Superior temporal gyrus (tissue), 1 donor: Measurements from ENCODE around the gene KRT20.
"Not testable (repeated sequence)": the region's sequence is repeated elsewhere in the genome, so short reads cannot be mapped to it uniquely, and the experiment has no call there.

ENCODE experiments used
- DNase-seq: peaks from one replicate; pipeline ENCODE4 v3.0.0-alpha.2; 2016; ENCODE audit errors: extremely low spot score

KRT20 gene

DNA sequence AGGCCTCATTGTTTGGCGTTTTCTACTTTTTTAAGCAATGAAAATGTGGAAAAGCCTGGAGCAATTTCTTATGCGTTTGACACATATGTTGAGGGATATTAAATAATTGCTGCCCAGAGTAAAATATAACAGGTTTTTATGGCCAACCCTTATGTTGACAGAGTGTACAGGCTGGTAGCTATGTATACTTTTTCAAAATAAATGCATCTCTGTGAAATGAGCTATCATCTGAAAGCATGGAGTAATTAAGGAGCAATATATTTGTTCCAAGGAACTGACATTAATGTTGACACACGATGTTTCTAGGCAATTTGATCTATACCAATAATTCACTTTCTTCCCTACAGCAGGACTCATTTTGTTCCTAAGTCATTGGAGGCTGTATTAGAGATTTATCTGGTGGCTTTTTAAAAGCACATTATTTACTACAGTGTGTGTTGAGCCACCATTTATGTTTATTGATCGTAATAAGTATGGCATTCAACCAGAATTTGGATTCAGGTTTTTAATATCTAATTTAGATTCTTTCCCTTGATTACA lies 11.9 kb upstream of the KRT20 start:
- DNase-seq = no peak

DNA sequence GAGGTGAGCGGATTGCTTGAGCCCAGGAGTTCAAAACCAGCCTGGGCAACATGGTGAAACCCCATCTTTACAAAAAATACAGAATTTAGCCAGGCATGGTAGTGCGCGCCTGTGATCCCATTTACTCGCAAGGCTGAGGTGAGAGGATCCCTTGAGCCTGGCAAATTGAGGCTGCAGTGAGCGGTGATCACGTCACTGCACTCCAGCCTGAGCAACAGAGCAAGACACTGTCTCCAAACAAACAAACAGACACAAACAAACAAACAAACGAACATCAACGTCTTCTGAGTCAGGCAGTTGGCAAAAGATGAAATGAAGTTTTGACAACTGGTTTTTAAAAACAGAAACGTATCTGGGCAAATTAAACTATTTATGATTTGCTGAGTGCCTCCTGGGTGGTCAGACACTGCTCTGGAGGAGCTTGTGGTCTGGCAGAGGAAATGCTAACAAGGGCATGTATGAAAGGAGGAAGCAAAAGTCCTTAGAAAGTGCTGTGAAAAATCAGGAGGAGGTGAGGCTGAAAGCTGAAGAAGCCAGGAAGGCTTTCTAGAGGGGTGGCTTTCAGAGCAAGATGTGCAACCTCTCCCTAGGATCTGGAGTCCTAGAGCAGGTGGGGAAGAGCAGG lies 10.2 kb upstream of the KRT20 start:
- no peak for DNase-seq

DNA sequence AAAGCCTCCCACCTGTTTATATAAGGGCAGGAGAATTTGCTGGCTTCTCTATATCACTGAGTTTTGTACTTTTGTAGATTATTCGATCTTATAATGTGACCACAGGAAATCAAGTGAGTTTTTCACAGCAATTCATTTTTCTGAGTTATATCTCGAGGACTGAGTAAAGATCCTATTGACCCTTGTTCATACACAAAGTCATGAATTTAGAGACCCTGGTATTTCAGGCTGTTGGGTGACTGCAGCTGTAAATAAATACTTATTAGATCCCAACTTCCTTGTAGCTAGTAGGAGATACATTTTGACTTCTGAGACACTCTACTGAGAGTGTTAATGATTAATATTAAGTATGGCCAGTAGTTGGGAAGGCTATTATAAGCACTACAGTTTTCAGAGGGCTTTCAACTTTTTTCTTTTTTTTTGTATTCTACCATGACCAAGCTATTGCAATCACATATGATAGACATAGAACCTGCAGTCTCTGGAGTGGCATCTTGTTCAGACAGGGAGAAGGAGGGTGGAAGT lies 3.2 kb upstream of the KRT20 start:
- no peak for DNase-seq

DNA sequence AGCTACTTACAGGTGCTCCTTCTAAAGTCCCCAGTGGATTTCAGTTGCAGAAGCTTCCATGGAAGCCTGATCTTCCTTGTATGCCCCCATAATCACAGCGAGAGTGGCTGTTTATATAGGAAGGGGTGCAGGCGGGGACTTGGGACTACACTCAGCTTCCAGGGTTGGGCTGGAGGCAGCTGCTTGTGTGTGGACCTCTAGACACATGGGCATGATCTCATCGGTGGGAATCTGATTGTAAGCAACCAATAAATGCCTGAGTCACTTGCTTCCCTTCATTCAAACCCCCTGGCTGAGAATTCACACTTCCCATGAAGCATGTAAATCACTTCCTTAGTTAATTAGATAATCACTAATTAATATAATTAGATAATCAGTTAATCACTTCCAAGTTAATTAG lies 1.0 kb upstream of the KRT20 start:
- no peak for DNase-seq

DNA sequence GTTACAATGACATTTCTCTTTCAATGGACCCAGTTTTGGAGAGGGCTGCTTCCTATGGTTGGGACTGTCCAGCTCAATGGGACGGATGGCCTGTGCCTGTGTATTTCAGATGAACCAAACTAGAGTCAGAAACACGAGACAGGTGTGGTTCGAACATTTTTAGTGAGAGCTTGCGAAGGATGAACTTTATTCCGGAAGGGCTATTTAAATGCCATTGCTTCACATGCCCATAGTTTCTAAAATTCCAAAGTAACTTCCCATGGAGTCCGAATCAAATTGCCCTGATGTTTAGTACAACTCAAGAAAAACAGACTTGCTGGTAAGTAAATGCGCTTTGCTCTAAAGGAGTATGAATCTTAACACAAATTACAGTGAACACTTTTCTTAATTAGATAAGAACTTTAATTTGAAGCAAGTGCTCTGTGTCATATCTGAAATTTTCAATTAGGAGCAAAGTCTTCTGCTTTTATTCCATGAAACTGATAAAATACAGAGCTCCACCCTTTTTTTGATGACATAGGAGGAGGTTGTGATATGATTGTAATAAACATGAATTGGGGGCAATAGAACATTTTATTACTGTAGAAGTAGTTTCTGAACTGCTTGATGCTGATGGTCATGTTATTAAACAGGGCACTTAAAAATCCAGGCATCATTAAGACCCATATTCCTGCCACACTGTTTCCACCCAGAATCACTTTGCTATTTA lies 1.3 kb downstream of the KRT20 start:
- DNase-seq = no peak

DNA sequence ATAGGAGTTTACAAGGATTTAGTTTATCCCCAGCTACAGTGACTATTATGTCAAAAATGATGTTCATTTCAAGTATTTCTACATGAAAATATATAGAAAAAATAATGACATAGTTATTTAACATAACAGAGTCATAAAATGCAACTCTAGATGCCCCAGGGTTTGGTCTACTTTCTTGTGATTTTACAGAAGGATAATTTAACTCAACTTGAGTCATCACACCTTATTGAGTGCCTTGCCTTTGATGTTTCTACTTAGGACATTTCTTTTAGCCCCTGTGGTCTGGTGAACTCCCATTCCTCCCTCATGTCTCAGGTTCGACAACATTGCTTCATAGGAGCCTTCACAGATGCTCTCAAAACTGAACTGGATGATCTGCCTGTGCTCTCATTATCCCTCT lies 2.0 kb downstream of the KRT20 start:
- no peak for DNase-seq

DNA sequence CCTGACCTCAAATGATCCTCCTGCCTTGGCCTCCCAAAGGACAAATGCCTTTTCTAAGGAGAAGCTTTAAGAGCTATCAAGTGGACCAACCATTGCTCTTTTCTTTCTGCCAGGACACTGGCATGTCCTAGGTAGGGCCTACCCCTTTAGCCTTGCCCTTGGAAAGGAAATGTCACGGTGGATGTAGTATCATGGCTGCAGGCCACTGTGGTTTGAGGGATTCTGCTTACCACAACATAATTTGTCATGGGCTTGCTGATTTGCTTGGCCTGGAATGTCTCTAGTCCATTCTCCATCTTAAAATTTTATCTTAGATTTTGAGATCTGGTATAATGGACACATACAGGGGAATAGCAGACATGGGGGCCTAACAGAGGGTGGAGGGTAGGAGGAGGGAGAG lies 6.0 kb downstream of the KRT20 start:
- no peak for DNase-seq

DNA sequence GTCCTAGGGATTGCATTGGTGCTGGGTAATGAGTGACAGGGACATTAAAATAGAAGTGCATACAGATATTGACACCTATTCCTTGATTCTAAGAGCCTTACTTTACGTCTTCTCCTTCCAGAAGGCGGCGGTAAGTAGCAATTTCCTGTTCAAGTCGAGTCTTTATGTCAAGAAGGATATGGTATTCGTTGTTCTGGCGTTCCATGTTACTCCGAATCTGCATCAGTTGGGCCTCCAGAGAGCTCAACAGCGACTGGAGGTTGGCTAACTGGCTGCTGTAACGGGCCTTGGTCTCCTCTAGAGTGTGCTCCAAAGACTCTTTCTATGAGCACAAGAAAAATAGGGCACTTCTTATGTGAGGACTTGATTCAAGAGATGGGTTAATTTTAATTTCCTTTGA lies 7.0 kb downstream of the KRT20 start:
- DNase-seq = no peak

DNA sequence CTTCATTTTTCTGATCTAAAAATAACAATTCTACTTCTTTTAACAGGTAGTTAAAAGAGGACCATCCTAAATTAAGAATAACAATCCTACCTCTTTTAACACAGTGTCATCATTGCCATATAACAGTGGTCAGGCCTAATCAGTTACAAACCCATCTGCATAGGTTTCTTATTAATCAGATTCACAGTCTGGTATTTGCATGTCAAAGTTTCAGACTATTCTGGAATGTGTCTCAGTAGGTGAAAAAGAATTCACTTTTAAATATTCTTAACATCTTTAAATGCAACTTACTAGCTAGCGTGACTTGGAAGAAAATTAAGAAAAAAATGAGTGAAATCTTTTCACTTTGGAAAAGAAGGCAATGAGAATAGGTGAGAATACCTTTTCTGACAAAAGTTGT lies 11.2 kb downstream of the KRT20 start:
- no peak for DNase-seq

DNA sequence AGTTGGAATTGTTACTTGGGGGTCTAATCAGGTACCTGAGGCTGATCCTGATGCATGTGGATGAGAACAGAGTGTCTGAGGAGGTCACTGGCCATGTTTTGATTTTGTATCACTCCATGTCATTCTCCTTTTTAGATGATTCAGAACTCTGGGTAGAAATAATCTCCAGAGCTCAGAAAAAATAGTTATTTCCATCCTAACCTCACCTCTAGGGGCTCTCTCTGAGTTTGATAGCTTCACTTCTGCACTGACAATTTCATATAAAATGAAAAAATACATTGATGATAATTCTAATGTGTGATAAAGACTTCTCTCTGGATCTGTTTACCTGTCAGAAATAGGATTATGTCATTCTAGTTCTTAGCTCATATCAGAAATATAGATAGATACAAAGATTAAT lies 11.8 kb downstream of the KRT20 start:
- no peak for DNase-seq

DNA sequence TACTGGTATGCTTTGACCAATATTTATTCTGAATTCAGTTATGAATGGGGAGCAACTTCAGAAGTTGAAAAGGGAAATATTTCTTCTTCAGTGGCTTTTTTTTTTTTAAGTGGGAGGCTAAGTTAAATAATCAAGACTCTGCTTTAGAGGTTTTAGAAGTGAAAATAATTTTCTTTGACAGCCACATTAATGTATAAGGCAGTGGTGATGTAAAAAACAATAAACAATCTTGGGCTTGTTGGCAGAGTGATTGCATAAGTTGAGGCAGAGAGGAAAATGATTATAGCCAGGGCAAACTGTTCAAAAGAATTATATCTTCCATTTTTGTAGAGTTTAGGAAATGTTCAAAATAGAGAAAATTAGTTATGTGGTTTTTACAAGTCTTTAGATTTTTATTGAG lies 12.6 kb downstream of the KRT20 start:
- no peak for DNase-seq

DNA sequence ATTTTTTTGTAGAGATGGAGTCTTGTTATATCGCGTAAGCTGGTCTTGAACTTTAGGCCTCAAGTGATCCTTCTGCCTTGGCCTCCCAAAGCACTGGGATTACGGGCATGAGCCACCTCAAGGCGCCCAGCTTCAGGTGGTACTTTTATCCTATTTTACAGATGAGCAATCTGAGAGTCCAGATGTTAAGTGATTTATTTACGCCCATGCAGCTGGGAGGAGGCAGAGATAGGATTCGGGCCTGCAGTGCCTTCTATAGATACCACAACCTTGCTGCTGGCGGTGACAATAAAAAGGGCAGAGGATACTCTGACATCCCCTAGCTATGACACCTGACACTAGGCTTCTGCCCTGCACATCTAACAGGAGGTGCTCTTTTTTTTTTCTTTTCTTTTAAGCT lies 13.7 kb downstream of the KRT20 start:
- no peak for DNase-seq

DNA sequence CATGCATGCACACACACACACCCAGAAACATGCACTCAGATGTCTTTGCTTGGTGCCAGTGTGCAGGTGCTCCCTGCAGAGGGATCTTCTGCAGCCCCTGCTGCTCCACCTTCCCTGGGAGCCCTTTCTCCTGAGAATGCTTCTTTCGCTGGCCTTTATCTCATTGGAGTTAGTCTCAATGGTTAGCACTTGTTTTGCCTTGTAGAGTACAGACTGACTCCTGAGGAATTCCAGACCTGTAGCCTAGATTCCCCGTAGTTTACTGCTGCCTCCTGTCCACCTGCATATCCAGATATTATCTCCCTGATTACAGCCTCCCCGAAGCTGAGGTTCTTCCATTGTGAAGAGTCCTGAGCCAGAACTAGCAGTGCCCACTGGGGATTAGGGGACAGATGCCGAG lies 14.9 kb downstream of the KRT20 start:
- DNase-seq = no peak

DNA sequence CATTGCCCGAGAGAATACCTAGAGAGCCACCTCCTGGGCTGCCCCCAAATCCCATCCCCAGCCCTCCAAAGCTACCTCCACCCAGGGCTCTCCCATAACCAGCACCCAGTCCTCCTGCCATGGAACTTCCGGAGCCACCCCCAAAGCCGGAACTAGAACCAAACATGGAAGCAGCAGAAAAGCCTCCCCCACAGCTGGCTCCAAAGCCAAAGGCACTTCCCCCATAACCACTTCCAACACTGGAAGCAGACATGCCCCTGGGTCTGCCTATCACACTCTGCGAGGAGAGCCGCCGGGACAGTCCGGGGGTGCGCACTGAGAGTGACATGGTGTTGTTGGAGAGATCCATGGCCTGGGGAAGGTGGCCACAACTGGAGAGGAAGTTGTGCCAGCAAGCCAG lies 18.2 kb downstream of the KRT20 start, which contains the start of gene KRT12:
Gene KRT12 (minus strand): TSS at position 386 of the 400 bp plus-strand sequence. CDS start 37 bp downstream, at position 349.
- DNase-seq = no peak

DNA sequence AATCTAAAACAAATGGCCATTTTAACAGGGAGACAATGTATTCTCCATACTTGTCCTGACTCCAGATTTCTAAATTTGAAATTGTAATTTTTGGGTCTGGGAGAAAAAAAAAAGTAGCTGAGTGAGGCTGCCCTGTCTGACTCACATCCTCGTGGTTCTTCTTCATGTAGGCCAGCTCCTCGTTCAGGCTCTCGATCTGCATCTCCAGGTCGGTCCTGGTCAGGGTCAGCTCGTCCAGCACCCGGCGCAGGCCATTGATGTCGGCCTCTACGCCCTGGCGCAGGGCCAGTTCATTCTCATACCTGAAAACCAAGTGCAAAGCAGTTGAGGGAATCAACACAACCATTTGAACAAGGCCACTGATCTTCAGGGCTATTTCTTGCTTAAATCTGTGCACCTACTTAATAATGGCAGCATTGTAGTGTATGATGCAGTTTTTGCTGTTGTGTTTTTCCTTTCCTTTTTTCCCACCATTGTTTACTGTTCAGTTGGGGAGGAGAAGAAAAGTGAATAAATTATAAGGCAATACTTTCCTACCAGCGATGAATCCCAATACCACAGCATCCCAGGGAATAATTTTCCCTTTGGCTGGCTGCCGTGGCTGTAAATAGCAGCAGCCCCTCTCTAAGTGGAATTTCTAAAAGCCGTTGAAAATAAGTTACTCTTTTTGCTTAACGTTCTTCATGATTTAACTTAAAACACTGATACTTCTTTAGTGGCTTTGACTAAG lies 20.2 kb downstream of the KRT20 start:
- no peak for DNase-seq

DNA sequence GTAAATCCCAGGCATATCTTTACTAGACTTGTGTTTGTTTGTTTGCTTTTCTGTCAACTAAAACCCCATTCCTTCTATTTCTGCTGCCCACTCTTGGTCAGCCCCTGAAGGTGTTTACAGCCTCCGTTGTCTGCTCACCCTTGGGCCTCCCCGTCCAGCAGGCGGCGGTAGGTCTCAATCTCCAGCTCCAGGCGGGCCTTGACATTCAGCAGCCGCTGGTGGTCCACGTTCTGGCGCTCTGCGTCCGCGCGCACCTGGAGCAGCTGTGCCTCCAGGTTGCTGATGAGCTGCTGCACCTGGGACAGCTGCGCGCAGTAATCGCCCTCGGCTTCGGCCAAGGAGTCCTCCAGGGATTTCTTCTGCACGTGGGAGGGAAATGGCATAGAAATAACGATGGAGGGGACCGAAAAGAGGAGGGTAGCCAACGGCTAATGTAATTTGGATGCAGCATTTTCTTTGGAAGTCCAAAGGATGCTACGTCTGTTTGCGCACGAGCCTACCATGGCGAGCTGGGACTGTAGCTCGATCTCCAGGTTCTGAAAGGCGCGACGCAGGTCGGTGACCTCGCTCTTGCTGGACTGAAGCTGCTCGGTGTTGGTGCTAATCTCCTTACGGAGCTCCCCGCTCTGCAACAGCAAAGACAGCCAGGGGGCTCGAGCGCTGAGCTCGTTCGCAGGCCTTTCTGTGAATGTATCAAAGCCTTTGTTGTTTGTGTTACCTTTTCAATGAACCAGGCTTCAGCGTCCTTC lies 21.9 kb downstream of the KRT20 start:
- DNase-seq = no peak

DNA sequence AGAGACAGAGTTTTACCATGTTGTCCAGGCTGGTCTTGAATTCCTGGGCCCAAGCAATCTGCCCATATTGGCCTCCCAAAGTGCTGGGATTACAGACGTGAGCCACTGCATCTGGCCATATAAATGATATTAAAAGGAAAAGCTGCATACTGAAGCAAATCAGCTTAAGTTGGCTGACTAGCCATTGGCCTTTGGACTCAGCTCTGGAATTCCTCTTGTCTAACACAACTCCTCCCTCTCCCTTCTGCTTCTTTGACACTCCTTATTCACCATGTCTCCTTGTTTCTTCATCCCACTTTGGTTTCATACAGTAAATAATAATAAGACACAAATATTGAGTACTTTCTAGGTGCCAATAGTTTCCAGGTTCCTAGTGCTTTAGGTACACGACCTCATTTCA lies 25.5 kb downstream of the KRT20 start:
- no peak for DNase-seq

DNA sequence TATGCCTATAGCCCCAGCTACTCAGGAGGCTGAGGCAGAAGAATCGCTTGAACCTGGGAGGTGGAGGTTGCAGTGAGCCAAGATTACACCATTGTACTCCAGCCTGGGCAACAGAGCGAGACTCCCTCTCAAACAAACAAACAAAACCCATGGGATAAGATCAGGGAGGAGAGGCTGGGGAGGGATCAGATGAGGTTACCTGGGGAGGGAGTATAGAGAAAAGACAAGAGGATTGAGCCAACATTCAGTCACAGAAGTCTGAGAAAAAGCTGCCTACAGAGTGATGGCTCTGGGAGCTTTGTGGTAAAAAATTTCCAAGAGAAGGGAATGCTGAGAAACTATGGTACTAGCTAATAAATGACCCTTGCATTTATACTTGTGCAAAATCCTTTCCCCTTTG lies 26.4 kb downstream of the KRT20 start:
- DNase-seq = not testable (repeated sequence)

DNA sequence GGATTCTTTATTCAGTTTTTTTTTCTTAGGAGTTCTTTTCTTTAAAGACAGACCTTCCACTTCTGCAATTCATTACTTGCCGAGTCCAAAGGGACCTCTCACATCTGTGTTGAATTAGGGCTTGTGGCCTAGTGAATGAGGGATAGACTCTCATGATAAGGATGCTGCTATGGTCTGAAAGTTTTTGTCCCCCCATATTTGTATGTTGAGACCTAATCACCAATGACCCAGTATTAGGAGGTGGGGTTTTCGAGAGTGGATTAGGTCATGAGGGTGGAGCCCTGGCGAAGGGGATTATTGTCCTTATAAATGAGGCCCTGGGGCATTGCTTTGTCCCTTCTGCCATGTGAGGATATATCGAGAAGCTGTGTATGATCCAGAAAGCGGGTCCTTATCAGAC lies 27.5 kb downstream of the KRT20 start:
- DNase-seq = no peak

DNA sequence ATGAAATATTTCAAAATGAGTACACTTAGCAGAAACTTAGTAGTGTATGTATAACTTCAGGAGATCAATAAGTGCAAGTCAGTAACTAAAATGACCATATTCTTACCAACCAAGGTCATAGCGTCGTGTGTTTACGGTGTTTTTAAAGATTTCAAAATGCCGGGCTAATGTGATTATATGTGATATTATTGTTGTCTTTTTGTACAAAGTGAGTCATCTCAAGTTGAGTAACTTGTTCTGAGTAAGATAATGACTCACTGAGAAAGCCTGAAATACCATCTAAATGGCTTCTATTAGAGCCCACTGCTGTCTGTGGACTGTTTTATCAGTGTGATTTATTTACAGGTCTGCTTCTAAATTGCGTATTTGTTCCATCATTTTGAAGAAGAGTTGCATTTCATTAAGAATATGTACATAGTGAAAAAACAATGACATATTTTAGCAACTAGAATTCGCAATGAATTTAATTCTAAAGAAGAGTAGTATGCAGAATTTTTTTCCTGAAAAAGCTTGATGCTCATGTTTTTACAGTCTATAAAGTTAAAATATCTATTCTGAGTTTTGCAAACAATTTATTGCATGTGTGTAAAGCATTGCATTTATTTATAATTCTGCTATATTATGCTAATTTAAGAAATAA lies 30.7 kb downstream of the KRT20 start:
- peak; percentile 28 for DNase-seq

DNA sequence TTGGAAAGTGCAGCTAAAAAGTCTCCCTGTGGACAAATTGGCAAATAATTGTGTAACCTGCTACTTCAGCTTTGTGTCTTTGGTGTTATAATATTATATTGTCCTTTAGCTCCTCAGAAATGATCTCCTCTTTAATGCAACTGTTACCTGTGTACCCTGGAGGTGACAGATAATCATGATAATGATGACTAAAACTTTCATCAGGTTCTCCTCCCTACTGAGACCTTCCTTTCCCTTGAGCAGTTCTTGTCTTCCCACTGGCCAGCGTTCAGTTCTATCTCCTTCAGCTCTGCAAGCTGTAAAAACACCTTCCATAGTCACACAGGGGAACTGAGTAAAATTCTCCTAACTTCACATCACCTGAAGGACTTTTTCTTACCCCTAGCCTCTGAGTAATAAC lies 32.7 kb downstream of the KRT20 start:
- no peak for DNase-seq
